GM19193 (cell line): ENCODE measurements around the gene AIP.
A peak's percentile ranks its signal among the peaks of the same experiment; 100 is the strongest.

ENCODE experiments used
- POLR2A ChIP-seq: IDR thresholded peaks from 4 replicates; pipeline ENCODE4 v1.6.1; 2011; ENCODE audit not compliant: insufficient read depth, insufficient read length; ENCODE audit errors: extremely low read depth

AIP gene

GRCh38 chr11:67505605-67506396 is 23.0 kb downstream of the AIP start:
- no peak for TF ChIP-seq POLR2A

- TF ChIP-seq POLR2A: no peak
Measured at GRCh38 chr11:67506426-67507051, 23.7 kb downstream of the AIP start.

- no peak for TF ChIP-seq POLR2A
Measured at GRCh38 chr11:67507242-67507863, 24.5 kb downstream of the AIP start.

- peak; percentile 81 for TF ChIP-seq POLR2A
Measured at GRCh38 chr11:67507864-67508485, 25.1 kb downstream of the AIP start, which contains the start of gene CDK2AP2. Gene CDK2AP2, minus strand, starts transcription at chr11:67508162. Its CDS starts 80 bp downstream, at chr11:67508082.

- peak; percentile 60 for TF ChIP-seq POLR2A
Measured at GRCh38 chr11:67508486-67509121, 25.8 kb downstream of the AIP start.

- TF ChIP-seq POLR2A: no peak
Measured at GRCh38 chr11:67510023-67510345, 27.2 kb downstream of the AIP start.

- no peak for TF ChIP-seq POLR2A
Measured at GRCh38 chr11:67514116-67514515, 31.3 kb downstream of the AIP start.

GRCh38 chr11:67516806-67517205 is 34.0 kb downstream of the AIP start:
- TF ChIP-seq POLR2A: no peak

- no peak for TF ChIP-seq POLR2A
Measured at GRCh38 chr11:67517784-67518552, 35.1 kb downstream of the AIP start.

GRCh38 chr11:67519726-67520125 is 36.9 kb downstream of the AIP start:
- no peak for TF ChIP-seq POLR2A

GRCh38 chr11:67520856-67521824 is 38.3 kb downstream of the AIP start:
- TF ChIP-seq POLR2A: no peak

GRCh38 chr11:67521924-67522323 is 39.1 kb downstream of the AIP start:
- no peak for TF ChIP-seq POLR2A

GRCh38 chr11:67522338-67522737 is 39.5 kb downstream of the AIP start:
- no peak for TF ChIP-seq POLR2A
